Neural progenitor cell (in vitro differentiated cells): Measurements from ENCODE around the gene ESRRB.

Source experiments
- EZH2 ChIP-seq: fragments of 200-600 bp; sonication (generic); IDR thresholded peaks from 2 replicates; pipeline ENCODE4 v1.6.1; 2017; ENCODE audit warnings: antibody characterized with exemption, mild to moderate bottlenecking, moderate library complexity
- EZH2phosphoT487 ChIP-seq: fragments of 200-600 bp; sonication (generic); IDR thresholded peaks from 2 replicates; pipeline ENCODE4 v1.6.1; 2017; ENCODE audit warnings: antibody characterized with exemption
- TF ChIP-seq, protein P1 (sequence below): fragments of 200-600 bp; sonication (generic); IDR thresholded peaks from 2 replicates; pipeline ENCODE4 v1.5.1; 2017; ENCODE audit warnings: antibody characterized with exemption, mild to moderate bottlenecking

DNA sequence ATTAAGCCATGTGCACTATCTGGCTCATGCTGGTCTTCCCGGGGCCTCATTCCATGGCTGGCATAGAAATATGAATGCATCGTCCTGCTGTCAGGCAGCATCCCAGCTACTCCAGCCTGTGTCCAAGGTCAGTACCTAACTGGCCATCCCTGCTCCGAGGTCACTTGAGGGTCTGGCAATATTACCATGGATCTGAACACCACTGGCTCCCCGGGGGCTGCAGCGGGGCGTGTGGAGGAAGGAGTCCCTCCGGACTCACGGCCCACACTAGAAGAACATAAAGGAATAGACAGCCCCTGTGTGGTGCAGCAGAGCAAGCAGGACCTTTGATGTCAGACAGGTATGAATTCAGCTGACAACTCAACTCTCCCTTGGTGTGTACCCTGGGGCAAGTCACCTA lies 19.2 kb downstream of the ESRRB start:
- TF ChIP-seq, protein P1, sequence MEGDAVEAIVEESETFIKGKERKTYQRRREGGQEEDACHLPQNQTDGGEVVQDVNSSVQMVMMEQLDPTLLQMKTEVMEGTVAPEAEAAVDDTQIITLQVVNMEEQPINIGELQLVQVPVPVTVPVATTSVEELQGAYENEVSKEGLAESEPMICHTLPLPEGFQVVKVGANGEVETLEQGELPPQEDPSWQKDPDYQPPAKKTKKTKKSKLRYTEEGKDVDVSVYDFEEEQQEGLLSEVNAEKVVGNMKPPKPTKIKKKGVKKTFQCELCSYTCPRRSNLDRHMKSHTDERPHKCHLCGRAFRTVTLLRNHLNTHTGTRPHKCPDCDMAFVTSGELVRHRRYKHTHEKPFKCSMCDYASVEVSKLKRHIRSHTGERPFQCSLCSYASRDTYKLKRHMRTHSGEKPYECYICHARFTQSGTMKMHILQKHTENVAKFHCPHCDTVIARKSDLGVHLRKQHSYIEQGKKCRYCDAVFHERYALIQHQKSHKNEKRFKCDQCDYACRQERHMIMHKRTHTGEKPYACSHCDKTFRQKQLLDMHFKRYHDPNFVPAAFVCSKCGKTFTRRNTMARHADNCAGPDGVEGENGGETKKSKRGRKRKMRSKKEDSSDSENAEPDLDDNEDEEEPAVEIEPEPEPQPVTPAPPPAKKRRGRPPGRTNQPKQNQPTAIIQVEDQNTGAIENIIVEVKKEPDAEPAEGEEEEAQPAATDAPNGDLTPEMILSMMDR, result no peak
- no peak for TF ChIP-seq EZH2
- no peak for TF ChIP-seq EZH2phosphoT487
